Activated B cell treated with CpG ODN at 0.5 μM for 24 hours (primary cell): ENCODE results near the gene SIX2. TPM values are rescaled to one million over a fixed set of nuclear protein-coding genes. Genes with fewer than 3 reads are reported as not detected.
A peak's percentile ranks its signal among the peaks of the same experiment; 100 is the strongest.

ENCODE experiments used
- ATAC-seq: fragments of 200-7000 bp; cut with Tn5 transposase; one replicate; pipeline ENCODE4 v1.10.0; 2021; ENCODE audit warnings: low read depth, mild to moderate bottlenecking, moderate library complexity
- CTCF ChIA-PET: fragments of 350-600 bp; sonication (Branson Sonifier 250); formaldehyde crosslinking; loops from one replicate; lab custom pipeline; 2021; ENCODE audit warnings: antibody characterized with exemption; lab: Charles Lee
- POLR2A ChIA-PET: fragments of 350-600 bp; sonication (Branson Sonifier 250); formaldehyde crosslinking; loops from one replicate; lab custom pipeline; 2021; ENCODE audit warnings: antibody characterized with exemption; lab: Charles Lee
- DNase-seq: peaks from one replicate; pipeline ENCODE4 v3.0.0; 2022
- H3K27ac Mint-ChIP-seq: one replicate; pipeline ENCODE4 v1.8.0; 2020; ENCODE audit warnings: mixed read lengths
- H3K27me3 Mint-ChIP-seq: one replicate; pipeline ENCODE4 v1.8.0; 2021; ENCODE audit warnings: mixed read lengths
- H3K36me3 Mint-ChIP-seq: one replicate; pipeline ENCODE4 v1.8.0; 2021; ENCODE audit warnings: low read depth, mixed read lengths
- H3K4me1 Mint-ChIP-seq: one replicate; pipeline ENCODE4 v1.8.0; 2021; ENCODE audit warnings: mixed read lengths
- H3K4me3 Mint-ChIP-seq: one replicate; pipeline ENCODE4 v1.8.0; 2020; ENCODE audit warnings: mild to moderate bottlenecking, mixed read lengths
- H3K9me3 Mint-ChIP-seq: one replicate; pipeline ENCODE4 v1.8.0; 2020; ENCODE audit warnings: mixed read lengths
- intact Hi-C: fragments of 100-400 bp; cut with micrococcal nuclease; formaldehyde crosslinking; loops from one replicate; pipeline ENCODE4 v1.15.1; 2024
- total RNA-seq: library from RNA; stranded (reverse); gene quantifications from 2 replicates; pipeline ENCODE4 v1.2.3, GENCODE V29; 2022
- TF ChIP-seq, protein P1 (sequence below): fragments of 200-600 bp; IDR thresholded peaks from one replicate; pipeline ENCODE4 v1.8.0; 2022; ENCODE audit warnings: antibody characterized with exemption, mild to moderate bottlenecking

The SIX2 gene
- total RNA-seq, 1 donor from 2014 or later: not detected

DNA sequence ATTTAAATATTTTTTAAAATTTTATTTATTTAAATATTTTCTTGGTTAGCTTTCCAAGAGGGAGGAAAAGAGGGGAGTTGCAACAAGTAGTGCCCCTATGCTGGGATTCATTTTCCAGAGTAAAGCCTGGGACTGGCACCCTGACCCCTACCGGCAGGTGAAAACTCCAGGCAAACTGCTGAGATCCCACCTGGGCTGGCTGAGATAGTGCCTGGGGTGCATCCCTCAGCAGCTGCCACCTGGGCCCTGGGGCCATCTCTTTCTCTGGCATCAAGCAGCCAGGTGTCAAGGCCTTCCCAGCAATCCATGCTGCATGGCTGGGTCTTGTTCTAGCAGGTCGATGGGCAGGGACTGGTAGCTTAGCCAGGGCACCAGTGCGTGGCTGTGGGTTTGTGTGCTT is 6.6 kb downstream of the SIX2 start:
- Mint-ChIP-seq H3K9me3 (no peaks in the 10 kb centered on the region), H3K27me3 (peaks cover 71% of the 10 kb centered on the region), H3K36me3 (no peaks in the 10 kb centered on the region), H3K4me1 (peaks cover 38% of the 10 kb centered on the region), H3K27ac (no peak overlapping the region), H3K4me3 (no peak overlapping the region)
- intact Hi-C loops: loop anchor here (5.0 to 10.0 kb wide), 2 partner anchors 172 to 200 kb away; no protein-coding TSS in a partner anchor
- TF ChIP-seq, protein P1, sequence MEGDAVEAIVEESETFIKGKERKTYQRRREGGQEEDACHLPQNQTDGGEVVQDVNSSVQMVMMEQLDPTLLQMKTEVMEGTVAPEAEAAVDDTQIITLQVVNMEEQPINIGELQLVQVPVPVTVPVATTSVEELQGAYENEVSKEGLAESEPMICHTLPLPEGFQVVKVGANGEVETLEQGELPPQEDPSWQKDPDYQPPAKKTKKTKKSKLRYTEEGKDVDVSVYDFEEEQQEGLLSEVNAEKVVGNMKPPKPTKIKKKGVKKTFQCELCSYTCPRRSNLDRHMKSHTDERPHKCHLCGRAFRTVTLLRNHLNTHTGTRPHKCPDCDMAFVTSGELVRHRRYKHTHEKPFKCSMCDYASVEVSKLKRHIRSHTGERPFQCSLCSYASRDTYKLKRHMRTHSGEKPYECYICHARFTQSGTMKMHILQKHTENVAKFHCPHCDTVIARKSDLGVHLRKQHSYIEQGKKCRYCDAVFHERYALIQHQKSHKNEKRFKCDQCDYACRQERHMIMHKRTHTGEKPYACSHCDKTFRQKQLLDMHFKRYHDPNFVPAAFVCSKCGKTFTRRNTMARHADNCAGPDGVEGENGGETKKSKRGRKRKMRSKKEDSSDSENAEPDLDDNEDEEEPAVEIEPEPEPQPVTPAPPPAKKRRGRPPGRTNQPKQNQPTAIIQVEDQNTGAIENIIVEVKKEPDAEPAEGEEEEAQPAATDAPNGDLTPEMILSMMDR: no peak
- ChIA-PET CTCF (no interaction called here), POLR2A (no interaction called here)
- ATAC-seq (no peak), DNase-seq (no peak)

DNA sequence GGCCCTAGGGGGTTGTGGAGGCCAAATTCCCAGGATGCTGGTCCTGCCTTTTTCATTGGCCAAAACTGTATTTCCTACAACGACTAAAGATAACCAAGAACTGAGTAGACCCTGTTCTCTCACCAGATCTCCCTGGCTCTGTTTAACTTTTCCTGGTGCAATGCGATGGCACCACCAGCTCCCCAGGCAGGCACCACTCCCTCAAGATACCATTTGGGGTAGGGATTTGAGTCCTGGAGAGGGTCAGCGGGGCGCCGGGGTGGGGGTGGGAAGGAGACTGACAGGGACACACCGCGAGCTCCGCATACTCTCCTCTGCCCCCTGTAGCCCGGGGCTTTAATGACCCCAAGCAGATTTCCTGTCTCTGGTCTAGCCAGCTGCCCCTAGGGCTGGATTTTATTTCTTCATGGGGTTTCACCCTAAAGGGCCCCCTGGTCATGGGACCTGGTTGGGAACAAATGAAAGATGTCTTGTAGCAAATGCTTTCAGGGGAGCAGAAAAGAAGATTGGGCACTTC is 7.3 kb downstream of the SIX2 start:
- Mint-ChIP-seq H3K4me1 (peaks cover 38% of the 10 kb centered on the region), H3K9me3 (no peaks in the 10 kb centered on the region), H3K4me3 (peak overlapping the region; percentile 59), H3K27ac (no peak overlapping the region), H3K27me3 (peaks cover 71% of the 10 kb centered on the region), H3K36me3 (no peaks in the 10 kb centered on the region)
- TF ChIP-seq, protein P1: no peak
- ATAC-seq (no peak), DNase-seq (no peak)
- intact Hi-C loops: loop anchor here (5.0 to 10.0 kb wide), 2 partner anchors 173 to 200 kb away; no protein-coding TSS in a partner anchor
- ChIA-PET CTCF (no interaction called here), POLR2A (no interaction called here)

DNA sequence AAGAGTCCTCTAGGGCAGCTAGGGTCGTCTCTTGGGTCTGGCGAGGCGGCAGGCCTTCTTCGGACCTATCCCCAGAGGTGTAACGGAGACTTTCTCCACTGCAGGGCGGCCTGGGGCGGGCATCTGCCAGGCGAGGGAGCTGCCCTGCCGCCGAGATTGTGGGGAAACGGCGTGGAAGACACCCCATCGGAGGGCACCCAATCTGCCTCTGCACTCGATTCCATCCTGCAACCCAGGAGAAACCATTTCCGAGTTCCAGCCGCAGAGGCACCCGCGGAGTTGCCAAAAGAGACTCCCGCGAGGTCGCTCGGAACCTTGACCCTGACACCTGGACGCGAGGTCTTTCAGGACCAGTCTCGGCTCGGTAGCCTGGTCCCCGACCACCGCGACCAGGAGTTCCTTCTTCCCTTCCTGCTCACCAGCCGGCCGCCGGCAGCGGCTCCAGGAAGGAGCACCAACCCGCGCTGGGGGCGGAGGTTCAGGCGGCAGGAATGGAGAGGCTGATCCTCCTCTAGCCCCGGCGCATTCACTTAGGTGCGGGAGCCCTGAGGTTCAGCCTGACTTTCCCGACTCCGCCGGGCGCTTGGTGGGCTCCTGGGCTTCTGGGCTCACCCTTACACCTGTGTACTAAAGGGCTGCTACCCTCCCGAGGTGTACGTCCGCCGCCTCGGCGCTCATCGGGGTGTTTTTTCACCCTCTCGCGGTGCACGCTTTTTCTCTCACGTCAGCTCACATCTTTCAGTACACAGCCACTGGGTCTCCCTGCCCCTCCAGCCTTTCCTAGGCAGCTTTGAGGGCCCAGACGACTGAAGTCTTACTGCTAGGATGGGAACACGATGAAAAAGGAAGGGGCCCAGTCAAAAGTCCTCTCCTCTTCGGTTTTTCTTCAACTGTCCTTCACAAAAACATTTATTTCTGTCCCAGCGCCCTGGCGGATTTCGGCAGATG is 8.1 kb downstream of the SIX2 start:
- intact Hi-C loops: loop anchor here (5.0 to 10.0 kb wide), 2 partner anchors 174 to 199 kb away; no protein-coding TSS in a partner anchor
- Mint-ChIP-seq H3K27me3 (peaks cover 70% of the 10 kb centered on the region), H3K4me3 (peak overlapping the region; percentile 59), H3K36me3 (no peaks in the 10 kb centered on the region), H3K27ac (no peak overlapping the region), H3K4me1 (peaks cover 34% of the 10 kb centered on the region), H3K9me3 (no peaks in the 10 kb centered on the region)
- POLR2A ChIA-PET: no interaction called here
- no peak for ATAC-seq
- CTCF ChIA-PET: no interaction called here
- TF ChIP-seq, protein P1: no peak
- DNase-seq: no peak

DNA sequence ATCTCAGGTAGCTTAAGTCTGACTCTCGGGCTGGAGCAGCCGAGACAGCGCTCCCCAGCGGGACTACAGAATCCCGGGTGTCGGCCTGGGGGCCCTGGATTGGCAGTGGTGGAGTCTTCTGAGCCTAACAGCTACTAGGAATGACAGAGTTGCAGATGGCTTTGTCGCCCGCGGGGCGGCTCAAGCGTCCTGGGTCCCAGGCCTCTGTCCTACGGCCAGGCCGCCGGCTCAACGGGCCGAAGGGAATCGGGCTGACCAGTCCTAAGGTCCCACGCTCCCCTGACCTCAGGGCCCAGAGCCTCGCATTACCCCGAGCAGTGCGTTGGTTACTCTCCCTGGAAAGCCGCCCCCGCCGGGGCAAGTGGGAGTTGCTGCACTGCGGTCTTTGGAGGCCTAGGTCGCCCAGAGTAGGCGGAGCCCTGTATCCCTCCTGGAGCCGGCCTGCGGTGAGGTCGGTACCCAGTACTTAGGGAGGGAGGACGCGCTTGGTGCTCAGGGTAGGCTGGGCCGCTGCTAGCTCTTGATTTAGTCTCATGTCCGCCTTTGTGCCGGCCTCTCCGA is 8.8 kb downstream of the SIX2 start:
- ChIA-PET CTCF (no interaction called here), POLR2A (no interaction called here)
- Mint-ChIP-seq H3K9me3 (no peaks in the 10 kb centered on the region), H3K27me3 (peaks cover 71% of the 10 kb centered on the region), H3K27ac (no peak overlapping the region), H3K4me1 (peaks cover 29% of the 10 kb centered on the region), H3K36me3 (no peaks in the 10 kb centered on the region), H3K4me3 (peak overlapping the region; percentile 59)
- ATAC-seq: no peak
- intact Hi-C loops: loop anchor here (5.0 to 10.0 kb wide), 2 partner anchors 174 to 198 kb away; no protein-coding TSS in a partner anchor
- TF ChIP-seq, protein P1: no peak
- no peak for DNase-seq

DNA sequence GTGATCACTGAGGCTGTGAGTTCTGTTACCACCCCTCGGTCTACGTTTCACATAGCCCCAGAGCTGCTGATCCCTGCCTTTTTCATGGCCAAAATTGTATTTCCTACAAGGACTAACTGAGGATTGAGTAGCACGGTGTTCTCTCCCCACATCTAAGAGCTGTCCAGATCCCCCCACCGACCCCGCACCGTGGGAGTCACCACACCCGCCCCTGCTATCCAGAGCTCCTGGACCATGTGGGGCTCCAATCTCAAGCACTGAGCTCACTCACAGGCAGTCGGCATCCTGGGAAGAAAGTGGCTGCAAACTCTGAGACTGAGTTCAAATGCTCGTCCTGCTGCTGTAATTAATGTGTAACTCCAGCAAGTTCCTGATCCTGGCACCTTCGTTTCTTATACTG is 9.7 kb downstream of the SIX2 start:
- POLR2A ChIA-PET: no interaction called here
- TF ChIP-seq, protein P1: no peak
- Mint-ChIP-seq H3K9me3 (no peaks in the 10 kb centered on the region), H3K36me3 (no peaks in the 10 kb centered on the region), H3K27ac (no peak overlapping the region), H3K4me3 (no peak overlapping the region), H3K27me3 (peaks cover 70% of the 10 kb centered on the region), H3K4me1 (peaks cover 22% of the 10 kb centered on the region)
- DNase-seq (no peak), ATAC-seq (no peak)
- CTCF ChIA-PET: no interaction called here
- intact Hi-C loops: no loop called here
